Thoracic aorta (tissue), 2 donors: ENCODE data around the gene HIGD1C. TPM values are rescaled to one million over a fixed set of nuclear protein-coding genes. Genes with fewer than 3 reads are reported as not detected.
"Not testable (repeated sequence)": the region's sequence is repeated elsewhere in the genome, so short reads cannot be mapped to it uniquely, and the experiment has no call there.

Experiments
- ATAC-seq: fragments of 150-250 bp; one replicate; pipeline ENCODE4 v1.8.0; 2017; ENCODE audit warnings: low read depth; ENCODE audit not compliant: insufficient number of reproducible peaks, low FRiP score
- DNase-seq: peaks from one replicate; pipeline ENCODE4 v3.0.0-alpha.2; 2020; ENCODE audit warnings: low spot score
- H3K27ac ChIP-seq, 2 donors: fragments of 200-600 bp; sonication (generic); 1 replicate in 1 of 2; 2 replicates in 1 of 2; pipeline ENCODE4 v1.5.1; 2016; ENCODE audit warnings: mild to moderate bottlenecking in 2 of 2, moderate library complexity in 2 of 2
- H3K27me3 ChIP-seq: fragments of 200-600 bp; sonication (generic); replicated peaks from 2 replicates; pipeline ENCODE4 v1.6.0; 2016; ENCODE audit warnings: mild to moderate bottlenecking; ENCODE audit not compliant: insufficient read depth
- H3K36me3 ChIP-seq: fragments of 200-600 bp; sonication (generic); one replicate; pipeline ENCODE4 v1.5.1; 2016
- H3K4me1 ChIP-seq, 2 donors: fragments of 200-600 bp; sonication (generic); 1 replicate in 1 of 2; 2 replicates in 1 of 2; pipeline versions ENCODE4 v1.5.1 to v1.6.0; 2016; ENCODE audit warnings: low read depth in 2 of 2, mild to moderate bottlenecking in 1 of 2; ENCODE audit not compliant: control insufficient read depth in 1 of 2
- H3K4me3 ChIP-seq: fragments of 200-600 bp; sonication (generic); 2 replicates; pipeline ENCODE4 v1.5.1; 2016; ENCODE audit warnings: mild to moderate bottlenecking
- H3K9me3 ChIP-seq: fragments of 200-600 bp; sonication (generic); 2 replicates; pipeline ENCODE4 v1.5.1; 2016
- CTCF ChIP-seq: fragments of 200-600 bp; sonication (generic); IDR thresholded peaks from one replicate; pipeline ENCODE4 v1.5.1; 2019; ENCODE audit warnings: antibody characterized with exemption
- total RNA-seq, 2 donors: library from RNA; depleted of rRNA; stranded (reverse); fragments of >200 nt; gene quantifications; one replicate each; pipeline versions ENCODE4 v1.1.0 to v1.2.3, GENCODE V29; 2016

The HIGD1C gene
- total RNA-seq, 2 donors from 2014 or later = not detected

GRCh38 chr12:50927356-50927755 lies 25.0 kb upstream of the HIGD1C start:
- Histone ChIP-seq H3K9me3 (no peaks in the 10 kb centered on the region), H3K36me3 (peaks cover 13% of the 10 kb centered on the region), H3K4me1 (peaks cover 27 to 52% of the 10 kb centered on the region in 2 donors), H3K27me3 (no peaks in the 10 kb centered on the region), H3K27ac (peak overlapping the region; percentile 52 to 89), H3K4me3 (peak overlapping the region; percentile 96)
- ATAC-seq (no peak), DNase-seq (no peak)
- TF ChIP-seq CTCF = no peak

- Histone ChIP-seq H3K4me1 (peaks cover 24 to 49% of the 10 kb centered on the region in 2 donors), H3K4me3 (peak overlapping the region; percentile 96), H3K36me3 (peaks cover 13% of the 10 kb centered on the region), H3K27ac (peak overlapping the region; percentile 52 to 89), H3K9me3 (no peaks in the 10 kb centered on the region), H3K27me3 (no peaks in the 10 kb centered on the region)
- ATAC-seq (no peak), DNase-seq (no peak)
- no peak for TF ChIP-seq CTCF
These were observed 24.5 kb upstream of the HIGD1C start for GRCh38 chr12:50927766-50928224.

- peaks cover 13% of the 10 kb centered on the region for H3K36me3 ChIP-seq
- peaks cover 21 to 49% of the 10 kb centered on the region in 2 donors for H3K4me1 ChIP-seq
- no peaks in the 10 kb centered on the region for H3K9me3 ChIP-seq
- no peaks in the 10 kb centered on the region for H3K27me3 ChIP-seq
- H3K27ac ChIP-seq = peak overlapping the region; percentile 5 to 89
- DNase-seq (no peak), ATAC-seq (no peak)
- no peak for TF ChIP-seq CTCF
- H3K4me3 ChIP-seq = peak overlapping the region; percentile 96
These were observed 24.0 kb upstream of the HIGD1C start for GRCh38 chr12:50928392-50928791.

GRCh38 chr12:50929831-50930230 lies 22.5 kb upstream of the HIGD1C start:
- no peak overlapping the region for H3K27ac ChIP-seq
- DNase-seq = no peak
- TF ChIP-seq CTCF = no peak
- no peak for ATAC-seq
- no peaks in the 10 kb centered on the region for H3K27me3 ChIP-seq
- H3K4me3 ChIP-seq = peak overlapping the region; percentile 96
- peaks cover 13% of the 10 kb centered on the region for H3K36me3 ChIP-seq
- peaks cover 31 to 59% of the 10 kb centered on the region in 2 donors for H3K4me1 ChIP-seq
- H3K9me3 ChIP-seq = no peaks in the 10 kb centered on the region

GRCh38 chr12:50930477-50930876 lies 21.9 kb upstream of the HIGD1C start:
- not testable (repeated sequence) for DNase-seq, H3K9me3 ChIP-seq, ATAC-seq, H3K27me3 ChIP-seq, H3K4me3 ChIP-seq, H3K27ac ChIP-seq
- peaks cover 13% of the 10 kb centered on the region for H3K36me3 ChIP-seq
- peaks cover 37 to 66% of the 10 kb centered on the region in 2 donors for H3K4me1 ChIP-seq

- no peak for TF ChIP-seq CTCF
- Histone ChIP-seq H3K4me3 (no peak overlapping the region), H3K36me3 (peaks cover 13% of the 10 kb centered on the region), H3K27ac (peak overlapping the region; percentile 16 to 56), H3K9me3 (no peaks in the 10 kb centered on the region), H3K4me1 (peaks cover 40 to 68% of the 10 kb centered on the region in 2 donors), H3K27me3 (no peaks in the 10 kb centered on the region)
- ATAC-seq = no peak
- no peak for DNase-seq
These were observed 19.5 kb upstream of the HIGD1C start for GRCh38 chr12:50932787-50933280.
